T-helper 2 cell (primary cell): ENCODE data around the gene NCAPH2.

ENCODE experiments used
- DNase-seq, 5 experiments: peaks; one replicate each; pipeline versions ENCODE4 v3.0.0 to v3.0.0-alpha.2; 2012 to 2022

NCAPH2 gene

GRCh38 chr22:50550395-50550794, 42.4 kb downstream of the NCAPH2 start:
- no peak for DNase-seq

DNA sequence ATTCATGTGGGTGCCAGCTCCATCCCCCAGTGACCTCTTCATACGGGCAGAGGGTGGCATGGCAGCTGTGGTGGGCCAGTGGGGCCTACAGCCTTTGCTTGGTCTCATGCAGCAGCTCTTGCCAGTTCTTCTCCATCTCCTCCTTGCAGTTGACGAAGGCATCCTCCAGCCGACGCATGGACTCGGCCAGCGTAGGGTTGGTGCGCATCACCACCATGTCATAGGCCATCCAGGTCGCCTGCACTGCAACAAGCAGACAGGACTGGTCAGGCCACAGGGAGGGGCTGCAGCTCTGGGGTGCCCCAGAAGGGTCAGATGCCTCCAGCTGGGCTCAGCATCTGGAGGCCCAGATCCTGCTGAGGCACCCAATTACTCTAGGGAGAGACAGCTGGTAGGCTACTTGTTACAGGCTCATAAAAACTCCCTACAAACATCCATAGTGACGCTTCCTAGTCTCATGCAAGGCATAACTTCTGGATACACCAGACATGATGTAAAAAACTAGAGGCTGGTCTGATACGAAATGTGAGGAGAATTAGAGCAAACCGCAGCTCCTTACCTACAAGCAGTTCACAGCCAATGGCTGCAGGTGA, 43.2 kb downstream of the NCAPH2 start:
- DNase-seq = no peak

- DNase-seq = no peak
Measured at GRCh38 chr22:50553310-50553709, 45.3 kb downstream of the NCAPH2 start.

- no peak for DNase-seq
Measured at GRCh38 chr22:50556703-50557102, 48.7 kb downstream of the NCAPH2 start.

GRCh38 chr22:50560034-50560433, 52.0 kb downstream of the NCAPH2 start:
- DNase-seq = no peak

DNA sequence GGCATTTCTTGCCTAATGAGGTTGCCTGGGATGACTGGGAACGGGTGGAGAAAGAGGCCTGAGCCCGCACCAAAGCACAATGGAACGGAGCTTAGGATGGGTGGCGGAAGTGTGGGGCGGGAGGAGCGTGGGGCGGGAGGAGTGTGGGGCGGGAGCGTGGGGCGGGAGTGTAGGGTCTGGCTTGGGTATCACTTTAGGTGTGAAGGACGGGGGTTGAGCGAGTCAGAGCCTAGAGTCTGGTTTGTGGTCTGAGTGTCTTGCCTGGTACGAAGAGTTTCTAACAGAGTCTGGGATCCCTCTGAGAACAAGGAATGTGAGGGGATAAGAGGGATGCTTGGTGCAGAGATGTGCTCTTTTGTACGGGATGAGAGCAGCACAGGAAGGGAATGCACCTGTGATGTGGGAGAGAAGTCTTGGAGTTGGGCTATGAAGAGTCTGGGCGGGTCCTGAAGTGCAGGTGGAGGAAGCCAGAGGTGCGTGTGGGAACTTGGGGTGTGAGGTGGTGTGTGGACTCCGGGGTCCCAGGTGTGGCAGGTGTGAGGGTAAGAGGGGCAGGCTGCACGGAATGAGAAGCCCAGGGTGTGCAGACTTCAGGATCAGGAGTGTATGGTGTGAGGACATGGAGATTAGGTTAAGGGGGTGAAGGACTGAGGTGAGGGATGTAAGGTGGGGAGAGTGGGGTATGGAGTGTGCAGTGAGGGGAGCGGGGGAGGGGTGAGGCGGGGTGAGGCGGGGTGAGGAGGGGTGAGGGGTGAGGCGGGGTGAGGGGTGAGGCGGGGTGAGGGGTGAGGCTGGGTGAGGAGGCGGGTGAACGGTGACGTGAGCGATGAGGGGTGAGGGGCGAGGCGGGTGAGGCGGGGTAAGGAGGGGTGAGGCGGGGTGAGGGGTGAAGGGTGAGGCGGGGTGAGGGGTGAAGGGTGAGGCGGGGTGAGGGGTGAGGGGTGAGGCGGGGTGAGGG, 53.7 kb downstream of the NCAPH2 start:
- DNase-seq = no peak

DNA sequence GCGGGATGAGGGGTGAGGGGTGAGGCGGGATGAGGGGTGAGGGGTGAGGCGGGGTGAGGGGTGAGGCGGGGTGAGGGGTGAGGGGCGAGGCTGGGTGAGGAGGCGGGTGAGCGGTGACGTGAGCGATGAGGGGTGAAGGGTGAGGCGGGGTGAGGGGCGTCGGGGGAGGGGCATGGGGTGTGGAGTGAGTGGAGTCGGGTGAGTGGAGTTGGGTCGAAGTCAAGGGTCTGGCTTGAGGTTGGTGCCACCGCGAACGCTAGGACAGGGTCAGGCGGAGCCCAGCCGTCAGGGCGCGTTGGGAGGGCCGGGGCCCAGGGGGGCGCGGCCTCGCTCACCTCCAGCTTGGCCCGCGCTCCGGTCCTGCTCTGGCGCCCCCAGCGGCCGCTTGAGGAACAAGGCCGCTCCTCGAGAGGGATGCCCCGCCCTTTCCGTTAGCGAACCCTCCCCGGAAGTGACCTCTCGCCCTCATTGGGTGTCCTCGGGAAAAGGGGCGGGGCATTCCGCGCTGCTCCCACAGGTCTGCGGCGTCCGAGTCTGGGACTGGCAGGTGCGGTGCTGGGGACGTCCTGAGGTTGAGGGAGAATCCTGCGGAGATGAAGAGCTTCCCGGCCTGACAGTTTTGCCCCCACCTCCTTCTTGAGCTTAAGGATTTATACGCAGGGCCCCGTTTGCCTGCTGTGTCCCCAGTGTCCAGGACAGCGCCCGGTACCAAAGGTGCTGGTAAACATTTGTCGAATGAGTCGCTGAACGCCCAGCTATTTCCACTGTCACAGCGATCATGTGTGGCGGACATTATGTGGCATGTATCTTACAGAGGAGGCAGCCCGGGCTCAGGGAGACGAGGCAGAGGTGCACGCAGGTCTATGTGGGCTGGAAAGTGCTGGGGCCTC, 54.7 kb downstream of the NCAPH2 start, which contains the start of gene SYCE3:
SYCE3 (minus strand) TSS at position 397 of the 890 bp plus-strand sequence. CDS start 6,514 bp downstream, outside the sequence.
- DNase-seq = peak; percentile 93 to 98 (median 95)

GRCh38 chr22:50563413-50564160, 55.6 kb downstream of the NCAPH2 start:
- no peak for DNase-seq

- no peak for DNase-seq
Measured at GRCh38 chr22:50564289-50564688, 56.3 kb downstream of the NCAPH2 start.

- no peak for DNase-seq
Measured at GRCh38 chr22:50567721-50568252, 59.8 kb downstream of the NCAPH2 start.

- no peak for DNase-seq
Measured at GRCh38 chr22:50568626-50569025, 60.6 kb downstream of the NCAPH2 start.

- no peak for DNase-seq
Measured at GRCh38 chr22:50569041-50569459, 61.0 kb downstream of the NCAPH2 start.

GRCh38 chr22:50569896-50570535, 62.0 kb downstream of the NCAPH2 start:
- DNase-seq = no peak

- no peak for DNase-seq
Measured at GRCh38 chr22:50570861-50571260, 62.8 kb downstream of the NCAPH2 start.

DNA sequence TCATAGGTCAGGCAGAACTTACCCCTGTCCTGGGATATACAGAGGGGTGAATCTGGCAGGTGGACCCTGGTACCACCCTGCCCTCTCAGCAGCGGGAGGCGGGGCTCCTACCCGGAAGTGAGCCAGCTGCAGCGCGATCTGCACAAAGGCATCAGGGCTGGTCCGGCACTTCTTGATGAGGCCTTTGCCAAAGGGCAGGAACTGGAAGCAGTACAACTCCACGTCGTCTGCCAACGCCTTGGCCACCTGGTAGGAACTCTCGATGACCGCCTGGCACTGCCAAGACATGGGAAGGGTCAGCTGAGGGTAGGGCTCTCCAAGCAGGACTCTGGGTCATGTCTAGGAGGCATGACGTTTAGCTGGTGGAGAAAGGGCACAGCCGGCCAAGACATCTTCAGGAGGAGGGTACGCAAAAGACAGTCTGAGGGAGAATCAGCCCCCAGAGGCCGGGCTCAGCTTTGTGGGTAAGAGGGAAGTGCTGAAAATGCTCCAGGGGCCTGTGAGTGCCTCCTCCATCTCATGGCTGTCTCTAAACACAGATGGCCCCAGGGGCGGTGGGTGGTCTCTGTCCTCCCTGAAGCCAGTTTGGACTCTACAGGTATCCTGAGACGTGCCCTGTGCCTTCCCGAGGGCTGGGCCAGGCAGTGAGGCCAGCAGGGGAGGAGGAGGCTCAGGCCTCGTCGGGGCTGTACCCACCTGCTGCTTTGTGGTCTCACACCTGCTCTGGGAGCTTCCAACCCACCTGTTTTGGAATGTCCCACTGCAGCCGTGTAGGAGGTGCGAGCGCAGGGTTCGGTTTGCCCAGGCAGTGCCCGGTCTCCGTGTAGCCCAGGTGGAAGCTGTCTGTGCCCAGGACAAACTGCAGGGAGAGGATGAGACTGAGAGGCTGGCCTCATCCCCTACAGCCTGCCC, 63.5 kb downstream of the NCAPH2 start:
- no peak for DNase-seq

GRCh38 chr22:50572965-50573364, 64.9 kb downstream of the NCAPH2 start:
- DNase-seq = no peak

- DNase-seq = no peak
Measured at GRCh38 chr22:50573491-50574382, 65.7 kb downstream of the NCAPH2 start.

- no peak for DNase-seq
Measured at GRCh38 chr22:50574383-50574755, 66.3 kb downstream of the NCAPH2 start.
